ENCODE data around the gene SLC8A3.

GRCh38 chr14:70189456-70190077 is 816 bp upstream of the SLC8A3 start:
- TF ChIP-seq POLR2A (IDR thresholded peaks at IDR 0.05; ENCODE audit: low read depth, low read length) (no peak), FOS (IDR thresholded peaks at IDR 0.05; ENCODE audit: borderline replicate concordance, insufficient read depth, low read length) (no peak), CTCF (IDR thresholded peaks at IDR 0.05; ENCODE audit: extremely low read depth in 1 of 2, insufficient read depth in 1 of 2, low read depth in 1 of 2, low read length in 2 of 2) (no peak), MAX (IDR thresholded peaks at IDR 0.05; ENCODE audit: insufficient read depth, insufficient read length) (no peak)

Measured in endothelial cell of umbilical vein (primary cell).